Fibroblast of gingiva (primary cell): Measurements from ENCODE around the gene CBLB.
"Not testable (repeated sequence)": the region's sequence is repeated elsewhere in the genome, so short reads cannot be mapped to it uniquely, and the experiment has no call there.

Source experiments
- DNase-seq: peaks from one replicate; pipeline ENCODE4 v3.0.0-alpha.2; 2011; ENCODE audit warnings: low read depth

The CBLB gene

GRCh38 chr3:105816833-105817232 is 52.0 kb downstream of the CBLB start:
- DNase-seq, result no peak

DNA sequence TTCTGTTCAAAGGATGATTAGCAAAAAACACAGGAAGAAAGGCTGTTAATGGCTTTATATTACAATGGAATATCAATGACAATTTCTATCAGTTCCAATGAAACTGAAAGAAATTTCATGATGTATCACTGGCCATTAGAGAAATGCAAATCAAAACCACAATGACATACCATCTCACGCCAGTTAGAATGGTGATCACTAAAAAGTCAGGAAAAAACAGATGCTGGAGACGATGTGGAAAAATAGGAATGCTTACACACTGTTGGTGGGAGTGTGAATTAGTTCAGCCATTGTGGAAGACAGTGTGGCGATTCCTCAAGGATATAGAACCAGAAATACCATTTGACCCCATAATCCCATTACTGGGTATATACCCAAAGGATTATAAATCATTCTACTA is 53.5 kb downstream of the CBLB start:
- DNase-seq, result not testable (repeated sequence)

DNA sequence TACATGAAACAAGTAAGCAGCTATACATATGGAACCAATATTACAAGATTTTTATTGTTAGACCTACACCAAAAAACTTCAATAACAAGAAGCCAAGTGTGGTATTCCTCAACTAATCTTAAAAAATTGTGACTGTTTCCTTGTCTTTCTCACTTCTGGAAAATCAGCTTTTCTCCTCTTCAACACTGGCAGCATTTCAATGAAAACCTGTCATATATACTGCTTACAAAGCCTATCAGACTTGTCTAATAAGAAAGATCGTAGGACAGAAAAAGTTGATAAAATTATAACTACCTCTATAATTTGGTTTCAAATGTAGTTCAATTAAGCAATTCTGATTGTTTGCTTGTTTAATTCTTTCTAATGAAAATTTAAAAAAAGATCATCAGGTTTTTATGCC is 55.1 kb downstream of the CBLB start:
- no peak for DNase-seq

- no peak for DNase-seq
Observed at GRCh38 chr3:105812194-105812586, 56.6 kb downstream of the CBLB start.

GRCh38 chr3:105811518-105812193 is 57.2 kb downstream of the CBLB start:
- DNase-seq, result no peak

DNA sequence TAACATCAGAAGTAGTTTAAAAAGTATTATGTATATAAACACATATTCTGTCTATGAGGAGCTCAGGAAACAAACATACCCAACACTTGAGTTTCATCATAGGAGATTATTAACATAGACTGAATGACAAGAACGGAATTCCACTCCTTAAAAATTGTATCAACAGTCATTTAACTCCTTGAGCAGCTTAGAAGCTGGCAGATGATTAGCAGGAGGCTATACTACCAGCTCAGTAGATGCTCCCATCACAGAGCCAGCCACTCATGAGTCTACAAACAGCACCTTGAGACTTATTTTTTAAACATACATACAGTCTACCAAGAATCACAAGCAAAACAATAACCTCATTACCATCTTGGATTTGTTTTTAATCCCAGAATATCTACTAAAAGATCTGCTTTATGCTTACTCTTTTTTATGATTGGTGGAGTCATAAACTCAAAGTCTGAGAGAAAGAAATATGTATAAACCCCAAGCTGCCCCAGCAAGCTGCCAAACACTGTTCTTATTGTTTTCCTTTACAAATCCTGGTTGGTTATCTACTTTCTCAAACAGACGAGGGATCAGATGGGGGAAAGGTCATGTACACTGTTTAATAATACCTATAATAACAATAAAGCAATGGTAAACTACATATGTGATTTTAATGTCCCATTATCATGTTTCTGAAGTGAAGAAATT is 59.5 kb downstream of the CBLB start:
- no peak for DNase-seq

DNA sequence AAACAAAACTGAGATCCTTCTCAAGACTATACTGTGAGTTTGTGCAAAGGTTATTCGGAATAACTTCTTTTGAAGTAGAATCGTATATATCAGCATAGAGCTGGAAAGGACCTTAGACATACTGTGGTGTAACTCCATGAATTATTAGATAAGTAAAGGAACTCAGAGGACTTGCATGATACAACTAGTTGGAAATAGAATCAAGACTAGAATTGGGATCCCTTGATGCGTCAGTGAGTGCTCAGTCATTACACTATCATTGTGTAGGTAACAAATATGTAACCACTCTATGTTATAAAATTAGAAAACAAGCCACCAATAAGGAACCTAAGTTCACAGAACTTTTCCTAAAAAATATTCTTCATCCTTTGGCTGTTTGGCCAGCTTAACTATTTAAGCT is 61.1 kb downstream of the CBLB start:
- DNase-seq, result no peak

- no peak for DNase-seq
Observed at GRCh38 chr3:105807146-105807545, 61.7 kb downstream of the CBLB start.

DNA sequence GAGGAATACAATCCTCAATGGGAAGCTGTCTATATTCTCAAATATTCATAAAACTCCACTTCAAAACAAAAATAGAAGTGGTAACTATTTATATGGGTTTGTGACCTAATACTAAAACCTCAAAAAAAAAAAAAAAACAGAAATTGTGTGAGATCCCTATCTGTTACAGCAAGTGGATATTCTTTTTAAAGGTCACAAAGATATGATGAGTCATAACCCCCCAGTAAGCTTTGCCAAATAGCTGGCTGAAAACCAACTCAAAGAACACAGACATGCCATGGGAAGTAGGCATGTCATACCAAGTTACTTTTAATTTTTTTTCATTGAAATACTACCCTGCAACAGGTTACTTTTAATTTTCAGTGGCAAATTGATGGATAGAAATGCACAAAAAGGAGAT is 62.5 kb downstream of the CBLB start:
- peak; percentile 85 for DNase-seq

DNA sequence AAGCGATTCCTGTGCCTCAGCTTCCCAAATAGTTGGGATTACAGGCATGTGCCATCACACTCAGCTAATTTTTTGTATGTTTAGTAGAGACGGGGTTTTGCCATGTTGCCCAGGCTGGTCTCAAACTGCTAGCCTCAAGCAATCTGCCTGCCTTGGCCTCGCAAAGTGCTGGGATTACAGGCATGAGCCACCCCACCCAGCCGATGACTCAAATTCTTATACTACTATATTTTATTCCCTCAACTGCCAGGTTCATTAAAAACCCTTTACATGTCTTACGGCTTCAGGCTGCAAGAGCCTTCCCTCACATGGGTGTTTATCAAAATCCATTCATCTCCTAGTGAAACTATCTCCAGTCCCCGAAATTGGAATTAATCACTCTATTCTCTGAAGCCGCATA is 63.4 kb downstream of the CBLB start:
- DNase-seq, result no peak

GRCh38 chr3:105802118-105802706 is 66.6 kb downstream of the CBLB start:
- DNase-seq, result no peak

DNA sequence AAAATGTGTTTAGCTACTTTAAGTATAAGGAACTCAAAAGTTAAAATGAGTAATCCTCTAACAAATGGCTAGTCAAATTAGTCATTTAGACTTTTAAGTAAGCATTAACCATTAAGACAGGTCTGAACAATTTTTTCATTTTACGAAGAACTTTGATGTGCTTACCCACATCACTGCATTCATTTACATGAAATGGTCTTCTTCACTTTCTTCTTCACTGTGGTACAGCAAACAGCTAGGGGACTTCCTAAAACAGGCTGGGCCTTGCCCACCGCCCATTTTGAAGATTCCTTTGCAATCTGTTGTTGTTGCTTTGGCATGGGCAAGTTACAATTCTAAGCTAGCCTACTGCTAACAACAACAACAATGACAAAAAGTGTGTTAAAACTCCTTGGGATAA is 67.4 kb downstream of the CBLB start:
- no peak for DNase-seq

GRCh38 chr3:105800320-105800719 is 68.5 kb downstream of the CBLB start:
- no peak for DNase-seq

- no peak for DNase-seq
Observed at GRCh38 chr3:105799286-105799685, 69.5 kb downstream of the CBLB start.

DNA sequence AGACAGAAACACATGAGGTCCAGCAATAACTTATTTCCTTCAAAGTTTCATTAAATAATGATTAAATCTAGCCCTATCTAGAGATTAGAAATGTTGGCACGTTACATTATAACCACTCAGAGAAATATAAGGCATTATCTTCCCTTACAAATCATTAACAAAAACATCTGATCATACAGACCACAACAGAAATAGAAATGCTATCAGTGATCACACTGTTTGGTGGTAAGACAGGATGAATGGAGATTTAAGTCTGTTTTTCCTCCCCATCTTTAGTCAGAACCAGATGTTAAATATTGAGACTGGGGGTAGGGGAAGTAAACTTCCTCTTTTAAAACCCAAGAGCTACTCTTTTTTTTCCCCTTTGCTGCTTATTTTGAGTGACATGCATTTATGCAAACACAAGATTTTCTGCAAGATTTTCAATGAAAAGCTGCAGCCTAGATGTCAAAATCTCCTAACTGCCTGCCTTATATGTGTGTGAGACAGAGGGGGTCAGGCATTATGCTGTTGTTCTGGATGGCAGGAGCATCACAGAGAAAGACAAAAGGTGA is 70.4 kb downstream of the CBLB start:
- DNase-seq, result no peak

DNA sequence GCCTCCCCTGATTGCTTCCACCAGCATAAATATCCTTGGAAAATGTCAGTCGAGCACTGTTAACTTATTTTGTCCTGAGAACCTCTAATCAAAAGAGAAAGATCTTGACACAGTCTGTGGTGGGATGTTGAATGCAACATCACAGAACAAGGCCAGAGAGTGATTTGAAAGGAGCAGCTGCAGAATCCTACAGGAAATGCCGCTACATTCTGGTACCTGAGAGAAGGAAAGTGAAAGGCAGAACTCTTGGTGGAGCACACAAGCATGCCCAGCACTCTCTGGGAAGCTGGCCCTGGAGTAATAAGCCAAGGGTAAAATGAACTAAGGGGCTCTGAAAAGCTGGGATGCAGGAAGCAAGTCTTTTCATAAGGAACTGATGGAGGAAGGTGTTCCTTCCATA is 75.8 kb downstream of the CBLB start:
- no peak for DNase-seq

DNA sequence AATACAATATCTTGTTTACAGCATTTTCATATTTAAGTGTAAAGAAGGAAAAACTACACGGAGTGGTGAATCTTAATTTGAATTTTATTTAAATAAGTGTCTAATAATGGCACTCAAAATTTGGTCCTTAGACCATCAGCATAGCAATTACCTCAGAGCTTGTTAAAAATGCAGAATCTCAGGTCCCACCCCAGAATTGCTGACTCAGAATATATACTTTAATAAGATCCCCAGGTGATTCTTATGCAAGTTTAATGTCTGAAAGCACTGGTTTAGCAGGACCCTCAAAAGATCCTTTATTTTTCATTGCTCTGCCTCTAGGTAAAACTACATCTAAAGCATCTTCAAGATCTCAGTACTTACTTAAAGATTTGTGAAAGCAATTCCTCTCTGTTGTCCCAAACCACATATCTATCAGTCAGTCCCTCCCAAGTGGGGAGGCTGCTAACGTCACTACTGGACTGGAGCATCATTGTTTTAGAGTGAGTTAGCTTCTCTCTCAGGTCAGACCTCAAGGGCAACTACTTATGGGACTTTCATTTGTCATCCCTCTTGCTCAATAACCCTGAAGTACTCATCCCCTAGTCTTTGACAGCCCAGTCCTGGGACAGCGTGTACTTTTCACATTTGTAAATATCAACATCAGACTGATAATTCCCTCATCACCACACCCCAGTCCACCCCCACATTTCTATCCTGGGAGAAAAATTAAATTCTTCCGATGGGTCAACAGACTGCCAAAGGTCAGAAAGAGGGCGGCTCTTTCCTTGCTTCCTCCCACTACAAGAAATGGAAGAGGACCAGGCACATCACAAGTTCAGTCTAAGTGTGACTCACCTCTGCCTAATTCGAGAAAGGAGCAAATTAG is 76.7 kb downstream of the CBLB start:
- peak; percentile 98 for DNase-seq

GRCh38 chr3:105791131-105791530 is 77.7 kb downstream of the CBLB start:
- peak; percentile 85 for DNase-seq

DNA sequence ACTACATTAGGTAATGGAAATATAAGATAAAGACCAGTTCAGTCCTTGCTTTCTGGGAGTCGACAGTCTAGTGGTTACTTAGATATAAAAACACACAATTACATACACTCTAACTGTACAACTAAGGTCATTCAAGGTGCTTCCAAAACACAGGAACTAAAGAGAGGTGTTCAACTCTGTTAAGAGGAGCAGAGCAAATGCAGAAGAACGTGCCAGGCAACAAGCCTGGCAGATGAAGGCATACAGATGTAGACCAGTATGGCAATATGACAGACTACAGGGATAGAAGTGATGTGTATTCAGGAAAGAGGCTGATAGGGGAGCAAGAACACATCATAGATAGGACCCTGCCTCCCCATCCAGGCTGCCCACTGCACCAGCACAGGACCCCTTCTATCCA is 78.3 kb downstream of the CBLB start:
- DNase-seq, result no peak

- DNase-seq, result peak; percentile 4
Observed at GRCh38 chr3:105788593-105788992, 80.2 kb downstream of the CBLB start.

DNA sequence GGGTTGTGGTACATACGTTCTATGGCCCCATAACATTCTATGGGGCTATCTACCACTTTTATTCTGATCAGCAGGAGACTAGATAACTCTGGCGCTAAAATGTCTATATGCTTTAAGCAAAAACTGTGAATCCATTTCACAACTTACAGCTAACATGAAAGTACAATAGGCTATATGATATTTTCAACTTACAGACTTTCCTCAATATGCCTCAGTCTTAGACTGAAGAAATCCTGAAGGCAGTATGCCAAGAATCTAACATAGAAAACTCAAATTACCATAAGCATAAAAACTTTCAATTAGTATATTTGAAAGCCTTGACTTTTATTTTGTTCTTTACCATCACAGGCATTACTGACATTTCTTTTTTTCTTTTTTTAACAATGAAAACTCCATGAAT is 81.4 kb downstream of the CBLB start:
- DNase-seq, result no peak

- no peak for DNase-seq
Observed at GRCh38 chr3:105786990-105787389, 81.8 kb downstream of the CBLB start.
